ENCODE results near the gene SLC39A8. TPM values are rescaled to one million over a fixed set of nuclear protein-coding genes. Genes with fewer than 3 reads are reported as not detected.
"Not testable (repeated sequence)": the region's sequence is repeated elsewhere in the genome, so short reads cannot be mapped to it uniquely, and the experiment has no call there.

SLC39A8 gene
- polyA plus RNA-seq (2012; ENCODE audit: low read depth, missing spikeins), result 19.8 TPM

GRCh38 chr4:102344954-102345794 lies at the start of gene SLC39A8:
Gene SLC39A8, minus strand, starts transcription at chr4:102345482. Its CDS starts 820 bp downstream, at chr4:102344662.
- FAIRE-seq (peak; percentile 97), DNase-seq (ENCODE audit: insufficient read length, low spot score) (peak; percentile 79)
- TF ChIP-seq POLR2A (IDR thresholded peaks at IDR 0.05; ENCODE audit: low read depth, low read length), result peak; percentile 69
- peak; percentile 87 for TF ChIP-seq PAX5 (IDR thresholded peaks at IDR 0.05; ENCODE audit: insufficient read depth, low read length, severe bottlenecking)
- peak; percentile 63; the same call in 1 of the 2 replicates for TF ChIP-seq POLR2AphosphoS5 (IDR thresholded peaks at IDR 0.05; ENCODE audit: low read depth, low read length)
- TF ChIP-seq POU2F2 (IDR thresholded peaks at IDR 0.05; ENCODE audit: low read depth, low read length), result peak; percentile 10; the same call in 1 of the 2 replicates
- TF ChIP-seq TAF1 (IDR thresholded peaks at IDR 0.05; ENCODE audit: low read depth, low read length), result peak; percentile 47; the same call in 1 of the 2 replicates
- no peak for TF ChIP-seq SPI1 (IDR thresholded peaks at IDR 0.05; ENCODE audit: low read depth, low read length)

GRCh38 chr4:102392033-102392744 lies 46.9 kb upstream of the SLC39A8 start:
- TF ChIP-seq PAX5 (IDR thresholded peaks at IDR 0.05; ENCODE audit: insufficient read depth, low read length, severe bottlenecking) (no peak), POLR2AphosphoS5 (IDR thresholded peaks at IDR 0.05; ENCODE audit: low read depth, low read length) (no peak), POU2F2 (IDR thresholded peaks at IDR 0.05; ENCODE audit: low read depth, low read length) (no peak), SPI1 (IDR thresholded peaks at IDR 0.05; ENCODE audit: low read depth, low read length) (no peak), POLR2A (IDR thresholded peaks at IDR 0.05; ENCODE audit: low read depth, low read length) (no peak), TAF1 (IDR thresholded peaks at IDR 0.05; ENCODE audit: low read depth, low read length) (no peak)
- DNase-seq (ENCODE audit: insufficient read length, low spot score) (no peak), FAIRE-seq (no peak)

GRCh38 chr4:102390438-102390837 lies 45.2 kb upstream of the SLC39A8 start:
- FAIRE-seq, result peak; percentile 70
- no peak for DNase-seq (ENCODE audit: insufficient read length, low spot score)
- TF ChIP-seq PAX5 (IDR thresholded peaks at IDR 0.05; ENCODE audit: insufficient read depth, low read length, severe bottlenecking) (no peak), SPI1 (IDR thresholded peaks at IDR 0.05; ENCODE audit: low read depth, low read length) (peak; percentile 85)

- TF ChIP-seq PAX5 (IDR thresholded peaks at IDR 0.05; ENCODE audit: insufficient read depth, low read length, severe bottlenecking) (no peak), SPI1 (IDR thresholded peaks at IDR 0.05; ENCODE audit: low read depth, low read length) (no peak), POU2F2 (IDR thresholded peaks at IDR 0.05; ENCODE audit: low read depth, low read length) (no peak), TAF1 (IDR thresholded peaks at IDR 0.05; ENCODE audit: low read depth, low read length) (no peak), POLR2AphosphoS5 (IDR thresholded peaks at IDR 0.05; ENCODE audit: low read depth, low read length) (no peak), POLR2A (IDR thresholded peaks at IDR 0.05; ENCODE audit: low read depth, low read length) (no peak)
- DNase-seq (ENCODE audit: insufficient read length, low spot score) (no peak), FAIRE-seq (no peak)
These were observed 43.3 kb upstream of the SLC39A8 start for GRCh38 chr4:102388611-102389010.

GRCh38 chr4:102387552-102388150 lies 42.4 kb upstream of the SLC39A8 start:
- no peak for TF ChIP-seq POU2F2 (IDR thresholded peaks at IDR 0.05; ENCODE audit: low read depth, low read length)
- TF ChIP-seq TAF1 (IDR thresholded peaks at IDR 0.05; ENCODE audit: low read depth, low read length), result no peak
- TF ChIP-seq POLR2AphosphoS5 (IDR thresholded peaks at IDR 0.05; ENCODE audit: low read depth, low read length), result no peak
- no peak for TF ChIP-seq PAX5 (IDR thresholded peaks at IDR 0.05; ENCODE audit: insufficient read depth, low read length, severe bottlenecking)
- TF ChIP-seq SPI1 (IDR thresholded peaks at IDR 0.05; ENCODE audit: low read depth, low read length), result no peak
- TF ChIP-seq POLR2A (IDR thresholded peaks at IDR 0.05; ENCODE audit: low read depth, low read length), result no peak
- DNase-seq (ENCODE audit: insufficient read length, low spot score) (no peak), FAIRE-seq (no peak)

GRCh38 chr4:102386966-102387365 lies 41.7 kb upstream of the SLC39A8 start:
- FAIRE-seq (no peak), DNase-seq (ENCODE audit: insufficient read length, low spot score) (no peak)
- TF ChIP-seq TAF1 (IDR thresholded peaks at IDR 0.05; ENCODE audit: low read depth, low read length), result no peak
- no peak for TF ChIP-seq POLR2AphosphoS5 (IDR thresholded peaks at IDR 0.05; ENCODE audit: low read depth, low read length)
- no peak for TF ChIP-seq POLR2A (IDR thresholded peaks at IDR 0.05; ENCODE audit: low read depth, low read length)
- no peak for TF ChIP-seq PAX5 (IDR thresholded peaks at IDR 0.05; ENCODE audit: insufficient read depth, low read length, severe bottlenecking)
- TF ChIP-seq SPI1 (IDR thresholded peaks at IDR 0.05; ENCODE audit: low read depth, low read length), result no peak
- no peak for TF ChIP-seq POU2F2 (IDR thresholded peaks at IDR 0.05; ENCODE audit: low read depth, low read length)

GRCh38 chr4:102380253-102380652 lies 35.0 kb upstream of the SLC39A8 start:
- FAIRE-seq, result not testable (repeated sequence)

GRCh38 chr4:102362922-102363432 lies 17.7 kb upstream of the SLC39A8 start:
- FAIRE-seq (no peak), DNase-seq (ENCODE audit: insufficient read length, low spot score) (no peak)
- TF ChIP-seq POU2F2 (IDR thresholded peaks at IDR 0.05; ENCODE audit: low read depth, low read length), result no peak
- no peak for TF ChIP-seq PAX5 (IDR thresholded peaks at IDR 0.05; ENCODE audit: insufficient read depth, low read length, severe bottlenecking)
- TF ChIP-seq POLR2AphosphoS5 (IDR thresholded peaks at IDR 0.05; ENCODE audit: low read depth, low read length), result no peak

More at GRCh38 chr4:102380253-102380652, 35.0 kb upstream of the SLC39A8 start:
- not testable (repeated sequence) for DNase-seq (ENCODE audit: insufficient read length, low spot score)

GRCh38 chr4:102358128-102358527 lies 12.8 kb upstream of the SLC39A8 start:
- no peak for FAIRE-seq
- TF ChIP-seq PAX5 (IDR thresholded peaks at IDR 0.05; ENCODE audit: insufficient read depth, low read length, severe bottlenecking), result no peak
- no peak for TF ChIP-seq POU2F2 (IDR thresholded peaks at IDR 0.05; ENCODE audit: low read depth, low read length)
- no peak for TF ChIP-seq SPI1 (IDR thresholded peaks at IDR 0.05; ENCODE audit: low read depth, low read length)
- no peak for TF ChIP-seq POLR2A (IDR thresholded peaks at IDR 0.05; ENCODE audit: low read depth, low read length)
- TF ChIP-seq POLR2AphosphoS5 (IDR thresholded peaks at IDR 0.05; ENCODE audit: low read depth, low read length), result no peak
- no peak for TF ChIP-seq TAF1 (IDR thresholded peaks at IDR 0.05; ENCODE audit: low read depth, low read length)
- DNase-seq (ENCODE audit: insufficient read length, low spot score), result no peak

- not testable (repeated sequence) for FAIRE-seq; DNase-seq (ENCODE audit: insufficient read length, low spot score)
These were observed 12.4 kb upstream of the SLC39A8 start for GRCh38 chr4:102357637-102358036.
